ENCODE measurements around the gene PPP1R12B. TPM values are rescaled to one million over a fixed set of nuclear protein-coding genes. Genes with fewer than 3 reads are reported as not detected.

Gene PPP1R12B
- total and polyA plus RNA-seq, 2 experiments from 2014 or later, result 13.2 to 13.8 TPM

DNA sequence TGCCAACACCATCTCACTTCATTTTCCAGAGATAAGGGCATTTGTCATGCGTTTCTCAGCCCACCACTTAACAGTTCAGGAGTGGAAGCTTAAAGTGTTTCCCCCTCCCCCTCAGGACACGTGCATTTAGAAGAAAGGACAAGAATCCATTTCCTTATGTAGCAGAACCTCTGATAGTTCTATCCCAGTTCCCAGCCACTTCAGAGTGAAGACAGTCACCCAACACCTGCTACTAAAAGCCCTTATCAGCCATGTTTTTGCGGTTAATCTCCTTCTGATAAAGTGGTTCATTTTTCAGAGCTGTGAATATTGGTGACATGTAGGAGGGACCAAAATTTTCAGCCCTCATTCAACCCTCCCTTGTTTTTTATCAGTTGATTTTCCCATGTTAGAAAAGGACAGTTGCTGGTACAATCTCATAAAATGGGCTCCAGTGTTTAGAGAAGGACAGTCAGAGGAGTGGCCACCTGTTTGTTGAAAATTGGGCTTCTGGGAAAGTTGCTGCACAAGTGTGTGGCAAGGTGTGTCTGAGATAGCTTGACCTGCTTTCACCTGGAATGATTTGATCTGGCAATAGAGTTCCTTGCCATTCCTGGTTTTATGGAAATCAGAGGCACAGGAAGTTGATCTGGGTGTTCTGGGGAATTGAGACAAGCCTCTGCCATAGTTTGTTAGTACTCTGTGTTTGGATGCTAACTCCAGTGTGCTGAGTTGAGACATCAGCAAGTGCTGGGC lies 114.0 kb downstream of the PPP1R12B start:
- H3K79me2 ChIP-seq (replicated peaks; ENCODE audit: insufficient read depth), result no peaks in the 10 kb centered on the region
- DNase-seq (ENCODE audit: low spot score) (peak; percentile 11), ATAC-seq (no peak; the same call in 2 of the 3 replicates)
- TF ChIP-seq REST (IDR thresholded peaks at IDR 0.05; ENCODE audit: unreplicated experiment) (no peak), POLR2AphosphoS5 (IDR thresholded peaks at IDR 0.05; ENCODE audit: low read depth) (no peak), STAT1 (IDR thresholded peaks at IDR 0.05; ENCODE audit: unreplicated experiment) (no peak), ZNF462 (CRISPR knock-in tag; IDR thresholded peaks at IDR 0.05) (no peak)
- Mint-ChIP-seq H3K36me3 (ENCODE audit: low read depth) (no peaks in the 10 kb centered on the region), H3K27me3 (ENCODE audit: insufficient read depth, low read depth, poor library complexity) (no peaks in the 10 kb centered on the region), H3K27ac (peak overlapping the region; percentile 78), H3K9me3 (no peaks in the 10 kb centered on the region), H3K4me3 (no peak overlapping the region), H3K4me1 (peaks cover 35% of the 10 kb centered on the region)
- H3K36me3 ChIP-seq (ENCODE audit: insufficient read depth), result no peaks in the 10 kb centered on the region
- no peaks in the 10 kb centered on the region for H3F3A ChIP-seq (replicated peaks; ENCODE audit: low read depth)
- no peak overlapping the region for H3K4me2 ChIP-seq
- peaks cover 12% of the 10 kb centered on the region for H3K4me1 ChIP-seq (ENCODE audit: insufficient read depth)
- H4K20me1 ChIP-seq (replicated peaks; ENCODE audit: insufficient read depth), result no peaks in the 10 kb centered on the region
- H3K27ac ChIP-seq (ENCODE audit: low read depth), result peak overlapping the region; percentile 55; the same call in 1 of the 2 replicates
- no peak overlapping the region for H2AFZ ChIP-seq
- no peak overlapping the region for H3K4me3 ChIP-seq
- no peaks in the 10 kb centered on the region for H3K9me2 ChIP-seq (ENCODE audit: insufficient read depth)
- H3K27me3 ChIP-seq (ENCODE audit: insufficient read depth), result no peaks in the 10 kb centered on the region
